GM12873 (cell line): ENCODE data around the gene CTNND2.

Source experiments
- TF ChIP-seq, protein P1 (sequence below): IDR thresholded peaks from 2 replicates; pipeline ENCODE4 v1.5.1; 2012; ENCODE audit warnings: low read depth, mild to moderate bottlenecking, moderate library complexity, low read length, control low read depth; ENCODE audit not compliant: insufficient read depth; ENCODE audit errors: missing control alignments

CTNND2 gene

GRCh38 chr5:11007269-11007870 lies 896.9 kb downstream of the CTNND2 start:
- TF ChIP-seq, protein P1, sequence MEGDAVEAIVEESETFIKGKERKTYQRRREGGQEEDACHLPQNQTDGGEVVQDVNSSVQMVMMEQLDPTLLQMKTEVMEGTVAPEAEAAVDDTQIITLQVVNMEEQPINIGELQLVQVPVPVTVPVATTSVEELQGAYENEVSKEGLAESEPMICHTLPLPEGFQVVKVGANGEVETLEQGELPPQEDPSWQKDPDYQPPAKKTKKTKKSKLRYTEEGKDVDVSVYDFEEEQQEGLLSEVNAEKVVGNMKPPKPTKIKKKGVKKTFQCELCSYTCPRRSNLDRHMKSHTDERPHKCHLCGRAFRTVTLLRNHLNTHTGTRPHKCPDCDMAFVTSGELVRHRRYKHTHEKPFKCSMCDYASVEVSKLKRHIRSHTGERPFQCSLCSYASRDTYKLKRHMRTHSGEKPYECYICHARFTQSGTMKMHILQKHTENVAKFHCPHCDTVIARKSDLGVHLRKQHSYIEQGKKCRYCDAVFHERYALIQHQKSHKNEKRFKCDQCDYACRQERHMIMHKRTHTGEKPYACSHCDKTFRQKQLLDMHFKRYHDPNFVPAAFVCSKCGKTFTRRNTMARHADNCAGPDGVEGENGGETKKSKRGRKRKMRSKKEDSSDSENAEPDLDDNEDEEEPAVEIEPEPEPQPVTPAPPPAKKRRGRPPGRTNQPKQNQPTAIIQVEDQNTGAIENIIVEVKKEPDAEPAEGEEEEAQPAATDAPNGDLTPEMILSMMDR = no peak

GRCh38 chr5:11000515-11001353 lies 903.5 kb downstream of the CTNND2 start:
- TF ChIP-seq, protein P1 = no peak

- TF ChIP-seq, protein P1 = no peak
Measured at GRCh38 chr5:10999714-11000113, 904.5 kb downstream of the CTNND2 start.

DNA sequence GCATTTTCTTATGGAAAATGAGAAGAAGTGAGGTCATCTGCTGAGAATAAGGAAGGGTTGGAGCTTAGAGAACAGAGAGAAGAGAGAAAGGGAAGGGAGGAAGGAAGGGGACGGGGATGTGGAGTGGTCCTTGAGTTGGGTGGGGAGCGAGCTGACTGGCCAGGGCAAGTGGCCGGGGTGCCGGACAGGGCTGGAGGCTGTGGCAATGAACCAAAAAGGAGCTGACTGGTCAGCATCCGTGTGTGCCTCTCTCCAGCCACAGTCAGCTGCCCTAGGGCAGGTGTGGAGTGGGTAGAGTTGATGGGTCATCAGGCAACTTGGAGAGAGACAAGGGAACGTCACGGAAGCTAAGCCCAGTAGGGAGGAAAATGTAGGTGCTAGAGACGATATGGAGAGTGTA lies 908.4 kb downstream of the CTNND2 start:
- TF ChIP-seq, protein P1 = no peak

DNA sequence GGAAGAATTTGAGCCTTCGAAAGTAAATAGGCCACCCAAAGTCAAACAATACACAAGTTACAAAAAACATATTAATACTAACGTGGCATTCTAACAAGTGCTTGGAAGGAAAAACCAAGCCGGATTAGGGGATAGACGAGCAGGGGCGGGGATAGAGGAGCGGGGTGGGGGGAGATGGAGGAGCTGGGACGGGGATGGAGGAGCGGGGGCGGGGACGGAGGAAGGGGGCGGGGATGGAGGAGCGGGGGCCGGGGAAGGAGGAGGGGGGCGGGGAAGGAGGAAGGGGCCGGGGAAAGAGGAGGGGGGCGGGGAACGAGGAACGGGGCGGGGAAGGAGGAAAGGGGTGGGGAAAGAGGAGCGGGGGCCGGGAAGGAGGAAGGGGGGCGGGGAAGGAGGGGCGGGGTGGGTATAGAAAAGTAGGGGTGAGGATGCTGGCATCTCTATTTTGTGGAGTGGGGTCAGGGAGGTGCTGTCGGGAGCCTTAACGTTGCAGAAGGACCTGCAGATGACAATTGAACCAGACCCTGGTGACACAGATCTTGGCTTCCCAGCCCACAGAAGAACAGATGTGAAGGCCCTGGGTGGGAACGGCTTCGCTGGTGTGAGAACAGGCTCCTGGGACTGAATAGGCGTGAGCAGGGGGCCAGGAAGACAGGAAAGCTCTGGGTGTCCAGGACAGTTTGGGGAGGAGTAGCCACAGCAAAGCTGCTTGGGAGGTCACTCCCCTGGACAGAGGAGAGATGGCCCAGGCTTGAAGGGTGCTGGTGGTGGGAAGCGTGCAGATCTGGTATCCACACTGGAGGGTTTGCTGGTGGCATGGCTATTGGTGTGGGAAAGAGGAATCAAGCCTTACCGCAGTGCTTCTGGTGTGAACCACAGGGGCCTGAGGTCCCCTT lies 909.9 kb downstream of the CTNND2 start:
- TF ChIP-seq, protein P1 = no peak

DNA sequence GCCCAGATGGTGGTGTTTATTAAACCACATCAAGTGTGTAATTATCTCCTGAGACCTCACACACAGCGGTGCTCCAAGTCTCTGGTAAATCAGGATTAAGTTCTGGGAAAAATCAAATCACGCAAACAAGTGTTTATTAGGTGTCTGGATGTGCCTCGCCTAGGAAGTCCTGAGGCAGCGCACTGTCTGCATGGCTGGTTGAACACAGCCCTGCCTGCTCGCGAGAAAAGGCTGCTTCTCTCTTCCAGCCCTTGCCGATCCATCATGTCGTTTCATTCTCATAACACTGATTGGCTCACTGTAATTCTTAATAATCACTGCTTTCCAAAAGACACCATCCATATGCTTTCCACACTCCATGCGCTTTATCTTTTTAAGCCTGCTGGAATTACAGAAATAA lies 913.6 kb downstream of the CTNND2 start:
- TF ChIP-seq, protein P1 = no peak
